ENCODE measurements around the gene ATG5.

- TF ChIP-seq EZH2phosphoT487 (IDR thresholded peaks at IDR 0.05; ENCODE audit: borderline replicate concordance, low read depth), result no peak
- TF ChIP-seq USF2 (IDR thresholded peaks at IDR 0.05; ENCODE audit: borderline replicate concordance, low read depth, low read length), result no peak
- TF ChIP-seq NRF1 (IDR thresholded peaks at IDR 0.05; ENCODE audit: low read depth, low read length), result no peak
- TF ChIP-seq, protein P1, sequence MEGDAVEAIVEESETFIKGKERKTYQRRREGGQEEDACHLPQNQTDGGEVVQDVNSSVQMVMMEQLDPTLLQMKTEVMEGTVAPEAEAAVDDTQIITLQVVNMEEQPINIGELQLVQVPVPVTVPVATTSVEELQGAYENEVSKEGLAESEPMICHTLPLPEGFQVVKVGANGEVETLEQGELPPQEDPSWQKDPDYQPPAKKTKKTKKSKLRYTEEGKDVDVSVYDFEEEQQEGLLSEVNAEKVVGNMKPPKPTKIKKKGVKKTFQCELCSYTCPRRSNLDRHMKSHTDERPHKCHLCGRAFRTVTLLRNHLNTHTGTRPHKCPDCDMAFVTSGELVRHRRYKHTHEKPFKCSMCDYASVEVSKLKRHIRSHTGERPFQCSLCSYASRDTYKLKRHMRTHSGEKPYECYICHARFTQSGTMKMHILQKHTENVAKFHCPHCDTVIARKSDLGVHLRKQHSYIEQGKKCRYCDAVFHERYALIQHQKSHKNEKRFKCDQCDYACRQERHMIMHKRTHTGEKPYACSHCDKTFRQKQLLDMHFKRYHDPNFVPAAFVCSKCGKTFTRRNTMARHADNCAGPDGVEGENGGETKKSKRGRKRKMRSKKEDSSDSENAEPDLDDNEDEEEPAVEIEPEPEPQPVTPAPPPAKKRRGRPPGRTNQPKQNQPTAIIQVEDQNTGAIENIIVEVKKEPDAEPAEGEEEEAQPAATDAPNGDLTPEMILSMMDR (IDR thresholded peaks at IDR 0.05), result no peak
These were observed 55.1 kb downstream of the ATG5 start for GRCh38 chr6:106270414-106270813.

All from SK-N-SH (cell line).